Posterior cingulate gyrus (tissue), 11 donors: Measurements from ENCODE around the gene MYO18B.

Experiments used
- DNase-seq, 10 donors: peaks; one replicate each; pipeline versions ENCODE4 v3.0.0 to v3.0.0-alpha.2; 2020 to 2021; ENCODE audit warnings: mixed read lengths in 3 of 10
- intact Hi-C: fragments of 100-400 bp; cut with DNase I; formaldehyde crosslinking; loops from one replicate; pipeline ENCODE4 v1.15.1; 2023

MYO18B gene

DNA sequence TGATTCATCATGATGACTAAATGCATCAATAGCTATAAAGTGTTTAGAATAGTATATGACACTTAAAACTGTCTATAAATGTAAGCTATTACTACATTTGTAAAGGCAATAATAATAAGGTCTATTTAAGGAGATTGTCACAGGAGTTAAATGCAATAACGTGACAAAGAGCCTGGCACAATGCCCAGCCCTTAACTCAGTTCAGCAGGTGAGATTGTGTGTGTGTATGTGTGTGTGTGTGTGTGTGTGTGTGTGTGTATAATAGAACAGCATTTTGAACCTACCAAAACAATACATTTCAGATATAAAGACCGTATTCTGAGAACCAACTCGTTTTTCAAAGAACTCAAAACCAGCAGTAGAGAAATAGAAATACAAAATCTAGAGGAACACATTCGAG, 177.5 kb downstream of the MYO18B start:
- intact Hi-C loops, result no loop called here
- DNase-seq, result no peak

DNA sequence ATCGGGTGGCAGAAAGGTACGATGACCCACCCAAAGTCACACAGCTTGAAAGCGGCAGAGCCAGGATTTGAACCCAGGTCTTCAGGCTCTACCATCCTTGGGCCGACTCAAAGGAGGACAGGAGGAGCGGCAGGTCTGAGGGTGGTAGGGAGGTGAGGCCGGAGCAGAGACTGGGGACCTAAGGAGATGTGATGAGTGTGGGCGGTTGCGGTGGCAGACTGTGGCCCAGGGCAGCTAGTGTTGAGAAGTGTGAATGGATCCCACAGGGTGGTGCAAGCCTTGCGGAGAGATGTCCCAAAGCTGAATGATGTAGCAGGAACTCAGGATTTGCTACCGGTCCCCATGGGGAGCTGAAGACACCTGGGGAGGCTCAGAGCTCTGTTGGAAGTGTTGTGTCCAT, 180.2 kb downstream of the MYO18B start:
- DNase-seq, result no peak
- intact Hi-C loops, result no loop called here

DNA sequence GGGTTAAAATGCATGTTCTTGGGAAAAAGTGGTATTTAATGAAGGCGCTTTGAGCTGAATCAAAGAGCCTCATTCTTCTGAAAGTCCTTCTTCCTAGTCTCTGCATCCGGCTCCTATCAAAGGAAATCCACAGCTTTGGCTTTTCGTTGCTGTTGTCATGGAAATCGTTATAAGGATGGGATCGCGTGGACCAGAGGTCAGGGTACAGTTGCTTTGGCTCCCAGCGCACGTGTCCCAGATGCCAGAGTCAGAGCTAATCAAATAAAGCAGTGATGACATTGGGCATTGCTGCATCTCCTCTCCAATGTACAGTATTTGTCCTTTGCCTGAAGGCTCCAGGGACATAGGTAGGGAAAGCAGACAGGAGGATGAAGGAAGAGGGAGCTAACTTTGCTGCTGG, 181.9 kb downstream of the MYO18B start:
- no peak for DNase-seq
- intact Hi-C loops, result no loop called here

DNA sequence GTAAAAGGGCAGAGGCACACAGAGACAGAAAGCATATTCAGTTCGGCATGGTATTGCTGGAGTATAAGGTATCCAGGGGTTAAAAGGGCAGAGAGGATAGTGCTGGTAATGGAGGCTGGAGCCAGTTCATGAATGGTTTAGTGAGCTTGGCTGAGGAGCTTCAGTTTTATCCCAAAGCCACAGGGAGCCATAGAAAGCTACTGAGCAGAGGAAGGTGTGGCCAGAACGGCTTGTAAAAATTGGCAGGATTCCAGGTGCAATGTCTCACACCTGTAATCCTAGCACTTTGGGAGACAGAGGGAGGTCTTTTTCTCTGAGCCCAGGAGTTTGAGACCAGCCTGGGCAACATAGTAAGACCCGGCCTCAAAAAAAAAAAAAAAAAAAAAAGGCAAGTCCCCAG, 186.1 kb downstream of the MYO18B start:
- intact Hi-C loops, result no loop called here
- no peak for DNase-seq

DNA sequence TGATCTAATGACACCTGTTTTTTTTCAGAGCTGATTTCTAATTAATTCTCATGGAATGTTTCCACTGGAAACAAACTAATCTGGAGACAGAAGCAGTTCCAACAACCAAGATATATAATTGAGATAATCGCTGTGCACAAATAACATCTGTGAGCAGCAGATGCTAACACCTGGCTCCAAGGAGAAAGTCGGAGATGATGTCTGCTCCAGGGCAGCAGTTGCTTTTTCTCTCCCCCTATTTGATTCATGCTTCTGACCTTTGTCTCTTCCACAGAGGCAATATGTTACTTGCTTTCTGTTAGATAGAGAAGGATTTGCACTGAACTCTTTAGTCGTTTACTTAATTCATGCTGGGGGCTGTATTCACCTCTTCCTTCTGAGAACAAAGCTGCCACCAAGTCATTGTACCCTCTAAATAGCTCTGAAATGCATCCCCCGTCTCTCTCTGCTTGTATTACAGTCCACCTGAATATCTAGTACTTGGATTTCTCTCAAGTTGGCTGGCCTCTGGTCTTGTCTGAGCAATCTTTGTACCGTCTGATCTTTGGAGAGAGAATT, 187.4 kb downstream of the MYO18B start:
- DNase-seq, result no peak
- intact Hi-C loops, result no loop called here

DNA sequence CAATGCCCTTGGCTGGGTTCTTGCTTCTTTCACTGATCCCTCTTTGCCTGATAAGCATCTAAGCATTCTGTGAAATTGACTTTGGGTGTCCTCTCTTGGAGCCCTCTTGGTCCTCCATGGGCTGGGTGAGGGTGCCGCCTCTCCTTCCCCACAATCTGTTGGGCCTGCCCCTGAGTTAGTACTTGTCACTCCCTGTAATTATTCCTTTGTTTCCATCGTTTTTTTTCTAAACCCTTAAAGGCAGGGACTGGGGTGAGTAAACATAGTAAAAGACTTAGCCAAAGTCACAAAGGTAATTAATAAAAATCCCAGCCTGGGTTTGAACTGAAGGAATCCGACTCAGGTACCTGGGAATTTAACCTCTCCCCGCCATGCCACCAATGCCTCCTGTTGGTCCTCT, 188.1 kb downstream of the MYO18B start:
- intact Hi-C loops, result no loop called here
- no peak for DNase-seq

DNA sequence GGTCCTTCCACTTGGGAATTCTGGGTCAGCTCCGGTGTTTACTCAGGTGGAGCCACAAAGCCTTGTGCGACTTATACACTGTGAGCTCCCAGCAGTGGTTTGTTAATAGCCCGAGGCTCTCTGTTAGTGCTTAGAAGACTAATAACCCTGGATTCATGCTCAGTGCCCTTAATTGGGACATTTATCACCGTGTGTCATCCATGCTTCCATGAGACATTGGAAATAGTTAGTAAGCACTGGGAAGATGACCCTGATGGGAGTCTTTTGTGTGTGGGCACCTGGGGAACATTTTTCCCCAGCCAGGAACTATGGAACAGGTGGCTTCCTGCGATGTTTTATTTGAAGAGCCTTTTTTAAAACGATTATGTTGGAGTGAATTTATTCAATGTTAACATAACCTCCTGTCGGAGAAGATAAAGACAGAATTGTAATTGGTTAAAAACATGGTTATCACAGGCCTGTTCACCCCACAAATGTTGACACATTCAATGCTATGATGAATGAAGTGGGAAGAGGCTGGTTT, 188.9 kb downstream of the MYO18B start:
- intact Hi-C loops, result no loop called here
- no peak for DNase-seq

DNA sequence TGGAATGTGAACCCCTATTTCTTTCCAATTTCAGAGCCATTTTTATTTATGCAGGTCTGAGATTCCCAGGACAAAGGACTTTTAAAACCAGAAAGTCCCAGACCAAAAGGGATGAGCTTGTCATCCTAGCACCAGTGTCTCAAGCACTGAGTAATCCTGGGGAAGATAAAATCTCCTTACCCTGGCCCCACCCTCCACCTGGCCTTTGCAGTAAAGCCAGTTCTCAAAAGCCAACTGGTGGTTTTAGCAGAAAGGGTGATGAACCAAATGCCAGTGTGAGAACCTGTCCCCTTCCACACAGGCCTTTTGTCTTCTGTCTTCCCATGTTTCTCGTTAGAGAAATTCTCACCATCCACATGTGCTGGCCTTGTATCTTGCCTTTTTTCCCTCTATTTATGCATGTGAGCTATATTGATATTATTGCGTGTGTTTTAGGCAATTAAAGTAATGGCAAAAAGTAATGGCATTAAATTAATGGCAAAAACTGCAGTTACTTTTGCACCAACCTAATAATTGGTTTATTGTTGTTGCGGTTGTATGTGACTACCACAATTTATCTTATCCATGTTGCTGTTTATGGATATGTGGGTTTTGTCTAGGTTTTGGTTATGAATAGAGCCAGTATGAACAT, 191.3 kb downstream of the MYO18B start:
- DNase-seq, result no peak
- intact Hi-C loops, result no loop called here

DNA sequence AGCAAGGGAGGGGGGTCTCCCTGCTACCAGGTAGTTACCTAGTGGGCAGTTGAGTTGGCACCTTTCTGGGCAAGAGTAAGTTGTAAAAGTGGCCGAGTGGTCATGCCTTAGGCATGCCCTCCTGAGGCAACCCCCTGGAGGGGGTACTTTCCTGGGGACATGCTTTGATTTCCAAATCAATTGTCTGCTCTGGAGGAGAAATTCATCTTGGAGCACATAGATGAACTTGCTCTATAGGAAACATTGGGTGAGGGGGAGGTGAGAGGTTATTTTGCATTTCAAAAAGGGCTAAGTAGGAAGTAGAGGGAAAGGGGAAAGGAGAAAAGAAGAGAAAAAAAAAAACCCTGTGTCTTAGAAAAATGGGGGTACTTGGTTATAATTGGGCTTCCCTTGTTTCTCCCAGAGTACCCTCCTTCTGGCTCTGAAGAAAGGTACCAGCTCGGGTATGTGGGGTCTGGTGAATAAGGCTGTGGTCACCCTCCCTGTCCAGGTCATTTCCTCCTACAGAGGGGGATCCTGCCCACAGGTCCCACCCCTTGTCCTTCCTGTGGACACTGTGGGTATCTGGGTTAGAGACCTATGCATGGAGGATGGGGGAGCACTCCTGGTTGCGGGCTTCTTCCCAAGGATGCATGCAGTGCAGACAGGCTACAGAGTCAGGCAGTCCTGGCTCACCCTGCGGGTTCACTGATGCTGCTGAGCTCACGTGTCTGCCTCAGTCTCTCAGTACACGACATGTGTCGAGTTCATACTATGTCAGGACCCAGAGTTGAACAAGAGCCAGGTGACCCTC, 193.5 kb downstream of the MYO18B start:
- no peak for DNase-seq
- intact Hi-C loops, result no loop called here

DNA sequence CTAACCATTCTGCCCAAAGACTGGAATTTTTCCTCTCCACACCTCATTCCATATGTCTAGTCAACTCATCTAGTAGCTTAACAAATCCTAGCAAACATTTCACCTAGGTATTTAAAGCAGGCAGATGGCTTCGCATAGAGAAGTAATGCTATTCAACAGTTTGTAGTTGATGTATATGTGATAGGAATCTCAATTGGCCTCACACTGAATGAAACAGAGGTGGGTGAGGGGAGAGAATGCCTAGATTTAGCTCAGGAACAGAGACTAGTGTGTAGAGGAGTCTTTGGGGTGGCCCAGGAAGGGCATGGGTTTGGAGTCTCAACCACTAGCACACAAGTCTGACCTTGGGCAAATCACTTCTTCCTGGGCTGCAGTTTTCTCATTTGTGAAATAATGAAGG, 196.2 kb downstream of the MYO18B start:
- intact Hi-C loops, result no loop called here
- DNase-seq, result no peak

DNA sequence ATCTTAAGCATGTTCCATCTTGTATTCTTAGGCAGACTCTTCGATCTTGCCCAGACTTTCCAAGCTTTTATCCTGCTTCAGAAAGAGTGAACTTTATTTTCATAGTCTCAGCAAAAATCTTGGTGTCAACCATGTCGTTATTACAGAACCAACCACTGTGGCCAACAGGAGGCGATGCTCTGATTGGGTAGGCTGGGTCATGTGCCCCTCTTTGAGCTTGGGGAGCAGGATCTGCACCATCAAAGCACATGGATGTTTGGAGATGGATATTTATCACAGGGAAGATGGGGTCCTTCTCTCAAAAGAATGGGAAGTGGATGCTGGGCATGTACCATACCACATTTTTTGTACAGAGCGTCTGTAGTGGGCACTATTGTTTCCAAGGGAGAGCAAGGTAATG, 197.4 kb downstream of the MYO18B start:
- intact Hi-C loops, result no loop called here
- DNase-seq, result no peak

DNA sequence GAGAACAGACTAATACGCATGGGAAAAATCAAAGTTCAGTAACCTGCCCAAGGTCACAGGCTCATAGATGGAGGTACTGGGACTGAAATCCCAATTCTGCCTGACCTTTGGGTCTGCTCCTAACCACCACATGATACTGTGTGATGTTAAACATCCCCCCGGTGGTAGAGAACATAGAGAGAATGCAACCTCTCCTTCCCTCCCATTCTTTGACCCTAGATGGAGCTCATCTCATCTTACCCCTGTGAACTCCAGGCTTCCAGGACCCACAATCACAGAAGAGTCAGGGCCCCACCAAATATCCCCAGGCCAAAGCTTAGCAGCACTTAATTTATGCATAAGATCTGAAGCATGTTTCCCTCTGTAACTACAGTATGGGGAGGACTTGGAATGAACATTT, 198.5 kb downstream of the MYO18B start:
- no peak for DNase-seq

DNA sequence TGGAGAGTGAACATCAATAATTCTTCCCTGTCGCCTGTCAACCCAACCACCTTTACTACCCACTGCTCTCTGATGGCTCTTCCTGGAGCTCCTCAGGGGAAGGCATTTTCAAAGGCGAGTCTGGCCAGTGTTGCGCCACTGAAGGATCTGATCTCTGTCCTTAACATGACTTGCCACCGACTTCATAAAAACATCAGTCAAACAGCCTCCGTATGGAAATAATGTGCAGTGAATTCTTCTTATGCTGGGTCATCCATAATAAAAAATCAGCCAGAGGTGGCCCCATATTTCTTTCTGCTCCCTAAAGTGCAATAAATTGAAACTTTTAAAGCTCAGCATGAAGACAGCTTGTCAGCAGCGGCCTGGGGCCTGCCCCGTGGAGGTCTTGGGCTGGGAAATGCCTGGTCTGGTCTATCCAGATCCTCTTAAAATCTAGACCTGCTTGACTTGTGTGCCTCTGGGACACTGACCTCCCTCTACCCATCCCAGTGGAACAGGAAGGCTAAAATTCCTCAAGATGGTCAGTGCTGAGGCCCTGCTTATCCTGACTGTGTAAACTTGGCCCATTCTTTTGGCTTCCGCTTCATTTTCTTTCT, 199.5 kb downstream of the MYO18B start:
- no peak for DNase-seq
- intact Hi-C loops, result no loop called here

More for the DNA sequence above, 198.5 kb downstream of the MYO18B start:
- intact Hi-C loops, result no loop called here

DNA sequence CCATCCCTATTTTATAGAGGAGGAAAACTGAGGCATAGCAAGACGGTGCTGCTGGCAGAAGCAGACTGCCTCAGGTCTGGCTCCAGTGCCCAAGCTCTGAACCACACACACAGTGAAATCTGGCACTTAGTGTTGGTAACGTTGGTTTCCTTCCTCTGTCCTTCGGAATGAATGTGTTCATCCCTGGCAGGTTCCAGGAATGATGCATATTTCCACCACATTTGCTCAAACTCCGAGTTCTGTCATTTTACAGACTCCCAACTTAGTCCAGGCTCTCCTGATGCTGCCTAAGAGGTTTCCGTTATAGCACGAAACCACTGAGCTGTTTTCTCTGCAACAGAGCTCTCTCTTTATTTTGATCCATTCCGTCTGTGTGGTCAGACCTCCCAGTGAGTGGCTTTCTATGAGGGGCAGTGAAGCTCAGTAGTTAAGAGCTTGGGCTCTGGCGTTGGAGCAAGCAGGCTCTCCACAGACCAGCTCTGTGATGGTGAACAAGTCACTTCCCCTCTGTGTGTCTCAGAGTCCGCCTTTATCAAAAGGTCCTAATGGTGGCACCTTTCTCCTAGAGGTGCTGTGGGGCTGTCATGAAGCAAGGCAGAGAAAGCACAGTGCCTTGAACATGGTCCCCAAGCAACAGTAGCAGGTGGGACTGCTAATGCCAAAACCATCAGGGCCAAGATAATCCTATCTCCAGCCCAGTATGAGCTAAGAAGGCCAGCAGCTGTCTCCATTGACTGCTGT, 200.3 kb downstream of the MYO18B start:
- DNase-seq, result peak in 1 of 10 donors; percentile 17
- intact Hi-C loops, result no loop called here

DNA sequence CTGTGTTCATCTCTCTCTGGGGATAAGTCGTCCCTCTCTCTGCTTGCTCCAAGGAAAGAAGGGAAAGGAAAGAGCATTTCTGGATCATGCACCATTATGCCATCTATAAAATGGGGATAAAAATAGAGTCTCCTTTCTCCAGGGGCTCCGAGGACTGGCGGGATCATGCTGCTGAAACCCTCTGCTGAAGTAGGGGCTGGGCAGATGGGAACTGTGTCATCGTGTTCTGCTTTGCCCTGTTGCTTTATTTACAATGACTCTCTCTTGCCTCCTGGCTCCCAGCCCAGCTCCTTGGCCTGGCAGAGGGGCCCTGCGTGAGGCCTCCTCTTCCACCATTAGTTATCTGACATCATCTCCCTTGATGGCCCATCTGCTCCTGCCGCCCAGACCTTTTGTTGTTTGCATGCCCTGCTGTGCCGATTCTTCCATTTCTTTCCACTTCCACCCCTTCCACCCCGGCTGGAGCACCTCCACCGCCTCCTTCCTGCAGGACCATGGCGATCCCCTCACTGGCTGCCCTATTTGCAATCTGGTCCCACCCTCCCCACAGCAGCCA, 200.9 kb downstream of the MYO18B start:
- DNase-seq, result peak in 8 of 10 donors; percentile 32 to 94 (median 57)
- intact Hi-C loops, result no loop called here

DNA sequence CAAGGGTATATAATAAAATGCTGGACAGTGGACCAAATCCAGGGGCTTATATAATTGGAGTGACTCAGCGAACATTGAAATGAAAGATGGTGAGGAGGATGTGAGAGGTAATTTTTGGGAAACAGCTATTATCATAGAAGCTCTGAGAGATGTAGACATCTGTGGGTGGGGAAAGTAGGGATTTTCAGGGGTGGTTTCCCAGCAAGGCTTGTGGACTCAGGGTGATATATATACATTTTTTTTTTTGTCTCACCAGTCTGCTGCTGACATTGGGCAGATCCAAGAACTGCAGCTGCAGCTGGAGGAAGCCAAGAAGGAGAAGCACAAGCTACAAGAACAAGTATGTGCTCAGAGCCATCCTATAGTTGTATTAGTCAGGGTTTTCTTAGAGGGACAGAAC, 208.1 kb downstream of the MYO18B start:
- peak in 1 of 10 donors; percentile 51 for DNase-seq
- intact Hi-C loops, result no loop called here

DNA sequence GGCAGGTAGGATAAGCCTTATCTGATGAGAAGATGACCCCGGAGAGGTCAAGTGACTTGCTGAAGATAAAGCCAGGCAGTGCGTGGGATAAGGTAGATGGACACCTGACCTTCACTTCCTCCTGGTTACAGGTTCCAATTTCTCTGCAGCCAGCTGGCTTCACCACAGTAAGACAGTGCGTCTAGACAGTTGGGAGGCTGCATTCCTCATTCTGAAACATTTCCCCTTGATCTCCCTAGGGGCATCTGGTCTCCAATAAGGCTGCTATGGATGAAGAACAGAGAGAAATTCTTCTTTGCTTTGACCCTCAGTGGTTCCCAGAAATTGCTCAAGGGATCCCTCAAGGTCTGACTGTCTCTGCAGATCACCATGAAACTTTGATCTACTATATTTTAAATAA, 211.3 kb downstream of the MYO18B start:
- intact Hi-C loops, result no loop called here
- no peak for DNase-seq

DNA sequence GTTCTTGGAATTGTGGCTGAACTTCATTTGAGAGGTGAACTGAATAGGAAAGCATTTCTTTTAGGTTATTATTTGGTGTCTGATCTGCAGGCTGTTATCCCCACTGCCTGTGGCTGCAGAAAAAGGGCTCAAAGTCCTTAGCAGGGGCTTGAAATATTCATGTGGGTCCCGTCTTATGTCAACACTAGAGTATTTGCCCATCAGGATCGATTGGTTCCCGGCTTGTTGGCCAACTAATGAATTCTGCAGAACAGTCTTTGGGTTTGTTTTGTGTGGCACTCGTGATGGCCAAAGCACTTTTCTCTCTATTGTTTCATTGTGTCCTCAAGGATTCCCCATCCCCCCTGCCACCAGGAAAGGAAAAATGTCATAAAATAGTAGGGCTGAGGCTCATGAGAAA, 211.9 kb downstream of the MYO18B start:
- intact Hi-C loops, result no loop called here
- no peak for DNase-seq

DNA sequence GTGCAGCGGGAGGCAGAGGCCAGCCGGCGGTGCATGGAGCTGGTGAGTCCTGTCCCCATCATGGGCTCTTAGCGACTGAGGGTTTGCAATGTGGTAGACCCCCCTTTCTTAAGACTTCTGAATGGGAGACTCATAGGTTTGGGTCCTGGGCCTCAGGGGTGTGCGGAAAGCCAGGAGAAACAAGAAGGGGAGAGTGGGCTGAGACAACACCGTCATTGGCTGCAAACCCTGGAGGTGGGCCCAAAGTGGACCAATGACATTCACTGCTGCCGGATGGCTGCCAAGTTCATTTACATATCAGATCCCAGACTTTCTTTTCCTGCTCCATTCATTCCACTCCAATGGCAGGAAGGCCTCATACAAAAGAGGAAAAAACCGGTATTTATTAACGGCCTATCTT, 213.3 kb downstream of the MYO18B start:
- intact Hi-C loops, result no loop called here
- no peak for DNase-seq

DNA sequence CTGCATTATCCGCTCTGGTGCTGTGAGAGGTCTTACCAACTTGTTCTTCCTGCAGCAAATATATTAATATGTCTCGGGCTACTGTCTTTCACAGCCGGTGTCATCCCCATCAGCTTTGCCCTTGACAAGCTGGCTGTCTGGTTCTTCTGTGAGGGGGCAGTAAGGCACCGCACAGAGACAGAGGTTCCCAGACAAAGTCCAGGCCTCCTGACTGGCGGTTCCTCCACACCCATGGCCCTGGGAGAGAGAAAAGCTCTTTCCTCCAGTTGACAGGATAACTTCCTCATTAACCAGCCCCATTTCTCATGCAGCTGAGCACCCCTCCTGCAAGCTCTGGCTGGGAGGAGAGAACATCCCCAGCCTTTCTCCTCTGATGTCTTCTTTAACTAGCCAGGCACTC, 214.8 kb downstream of the MYO18B start:
- DNase-seq, result no peak
- intact Hi-C loops, result no loop called here
